GM12878 (cell line): ENCODE data around the gene ITPKB. TPM values are rescaled to one million over a fixed set of nuclear protein-coding genes. Genes with fewer than 3 reads are reported as not detected.

Experiments
- ATAC-seq: fragments of 200-7000 bp; cut with Tn5 transposase; 3 replicates; pipeline ENCODE4 v1.9.1; 2020; ENCODE audit warnings: mild to moderate bottlenecking, moderate library complexity
- BruUV-seq: library from RNA; stranded (reverse); fragments of 400-500 nt; replicated peaks from 2 replicates; lab custom pipeline; 2021; lab: Mats Ljungman, UMichigan
- CTCF ChIA-PET: fragments of 300-600 bp; sonication (Branson Sonifier 250); formaldehyde crosslinking; extraction: SDS; loops from one replicate; lab custom pipeline; 2021; ENCODE audit warnings: inconsistent platforms; lab: Yijun Ruan, JAX
- POLR2A ChIA-PET: fragments of 350-600 bp; formaldehyde crosslinking; extraction: SDS; loops from one replicate; lab custom pipeline; 2021; ENCODE audit warnings: inconsistent platforms; lab: Charles Lee
- RAD21 ChIA-PET: fragments of 300-600 bp; sonication (Branson Sonifier 250); formaldehyde crosslinking; loops from one replicate; lab custom pipeline; 2023; ENCODE audit warnings: antibody characterized with exemption; ENCODE audit not compliant: unreplicated experiment; lab: Charles Lee
- SMC1A ChIA-PET: fragments of 300-600 bp; sonication (Branson Sonifier 250); formaldehyde crosslinking; loops from one replicate; lab custom pipeline; 2023; ENCODE audit not compliant: unreplicated experiment, uncharacterized antibody; lab: Charles Lee
- DNase-seq: peaks from one replicate; pipeline ENCODE4 v3.0.0-alpha.2; 2011; ENCODE audit warnings: low read depth, low spot score
- FAIRE-seq: peaks from 3 replicates; lab custom pipeline; 2011; peaks lifted over from hg19 to GRCh38; lab: Jason Lieb, UNC
- H2AFZ ChIP-seq: 2 replicates; pipeline ENCODE4 v1.6.0; 2011; ENCODE audit warnings: low read depth, low read length, control low read depth; ENCODE audit not compliant: control insufficient read depth
- H3K27ac ChIP-seq: 2 replicates; pipeline ENCODE4 v1.5.1; 2011; ENCODE audit warnings: control low read depth; ENCODE audit not compliant: control insufficient read depth, insufficient read depth
- H3K27me3 ChIP-seq, 2 experiments: replicated peaks in 1 of 2; 2 replicates each; pipeline versions ENCODE4 v1.6.0 to v1.6.1; 2011; ENCODE audit warnings: low read length in 1 of 2; ENCODE audit not compliant: control insufficient read depth in 2 of 2, insufficient read depth in 2 of 2
- H3K36me3 ChIP-seq, 2 experiments: 2 replicates each; pipeline ENCODE4 v1.5.1; 2011; ENCODE audit warnings: low read length in 1 of 2; ENCODE audit not compliant: control insufficient read depth in 2 of 2, insufficient read depth in 2 of 2
- H3K4me1 ChIP-seq: 2 replicates; pipeline ENCODE4 v1.6.1; 2011; ENCODE audit warnings: mild to moderate bottlenecking, low read length, moderate library complexity, mixed read lengths; ENCODE audit not compliant: control insufficient read depth, insufficient read depth
- H3K4me2 ChIP-seq: 2 replicates; pipeline ENCODE4 v1.6.0; 2011; ENCODE audit warnings: control low read depth; ENCODE audit not compliant: control insufficient read depth, insufficient read depth
- H3K4me3 ChIP-seq: fragments of 200-600 bp; sonication (generic); 2 replicates; pipeline ENCODE4 v1.5.1; 2016
- H3K79me2 ChIP-seq: 2 replicates; pipeline ENCODE4 v1.6.0; 2011; ENCODE audit warnings: low read length; ENCODE audit not compliant: control insufficient read depth, insufficient read depth
- H3K9ac ChIP-seq: 2 replicates; pipeline ENCODE4 v1.8.0; 2011; ENCODE audit warnings: low read length, control low read depth, mixed read lengths; ENCODE audit not compliant: control insufficient read depth, insufficient read depth
- H3K9me3 ChIP-seq: replicated peaks from 3 replicates; pipeline ENCODE4 v1.5.1; 2011; ENCODE audit warnings: mild to moderate bottlenecking, low read length; ENCODE audit not compliant: control insufficient read depth, insufficient read depth
- H4K20me1 ChIP-seq: 2 replicates; pipeline ENCODE4 v1.6.0; 2011; ENCODE audit not compliant: control insufficient read depth, insufficient read depth
- CHD1 ChIP-seq: IDR thresholded peaks from 2 replicates; pipeline ENCODE4 v1.6.1; 2012; ENCODE audit warnings: low read depth, low read length, improper control_type of control experiment
- CREB1 ChIP-seq: IDR thresholded peaks from 2 replicates; pipeline ENCODE4 v1.6.1; 2012; ENCODE audit warnings: low read depth, mild to moderate bottlenecking, inconsistent platforms
- CREM ChIP-seq: IDR thresholded peaks from 2 replicates; pipeline ENCODE4 v1.6.1; 2014; ENCODE audit warnings: antibody characterized with exemption, low read depth
- JUNB ChIP-seq: IDR thresholded peaks from 2 replicates; pipeline ENCODE4 v1.6.1; 2016; ENCODE audit warnings: antibody characterized with exemption, mild to moderate bottlenecking
- KAT2A ChIP-seq: conservative IDR thresholded peaks from 2 replicates; pipeline ENCODE4 v1.6.1; 2011; ENCODE audit warnings: low read depth, low read length; ENCODE audit not compliant: control insufficient read depth
- MYB ChIP-seq: fragments of 150-350 bp; IDR thresholded peaks from 2 replicates; pipeline ENCODE4 v1.6.1; 2014; ENCODE audit warnings: mild to moderate bottlenecking, low read depth, low read length, borderline replicate concordance
- RAD51 ChIP-seq: fragments of 450-650 bp; IDR thresholded peaks from 2 replicates; pipeline ENCODE4 v1.6.1; 2016; ENCODE audit warnings: moderate library complexity, mild to moderate bottlenecking, inconsistent platforms
- SIN3A ChIP-seq: IDR thresholded peaks from 2 replicates; pipeline ENCODE4 v1.6.1; 2012; ENCODE audit warnings: low read depth, low read length, improper control_type of control experiment
- TCF7 ChIP-seq: IDR thresholded peaks from 2 replicates; pipeline ENCODE4 v1.6.1; 2014; ENCODE audit warnings: antibody characterized with exemption, borderline replicate concordance
- ZBED1 ChIP-seq: IDR thresholded peaks from 2 replicates; pipeline ENCODE4 v1.6.1; 2016; ENCODE audit warnings: borderline replicate concordance
- ZNF592 ChIP-seq: fragments of 450-650 bp; IDR thresholded peaks from 2 replicates; pipeline ENCODE4 v1.6.1; 2017; ENCODE audit warnings: mild to moderate bottlenecking, moderate library complexity
- WGBS: methylation state at CpG from one replicate; pipeline ENCODE4 v1.1.6; 2016; ENCODE audit warnings: low lambda C conversion rate; ENCODE audit not compliant: insufficient replicate concordance, insufficient coverage; ENCODE audit errors: missing lambda C conversion rate; 5-methylcytosine and 5-hydroxymethylcytosine counted together
- in situ Hi-C: fragments of 300-500 bp; cut with MboI; formaldehyde crosslinking; loops from 9 replicates; pipeline ENCODE4 v1.14.3; 2018; ENCODE audit warnings: mixed read lengths
- intact Hi-C: fragments of 100-400 bp; cut with micrococcal nuclease; formaldehyde crosslinking; loops from one replicate; pipeline ENCODE4 v1.14.2; 2022; ENCODE audit not compliant: unreplicated experiment
- polyA plus RNA-seq, 11 experiments: library from polyadenylated mRNA; depleted of rRNA in 4 of 11; unstranded in 6 of 11; stranded (reverse) in 5 of 11; fragments of >200 nt; fragmentation: Nextera tagmentation in 4 of 11; fragmentation: Illumina TruSeq in 1 of 11; extraction: Ambion mirVana in 4 of 11; extraction: Trizol in 1 of 11; gene quantifications; 1 replicate in 1 of 11; 2 replicates in 10 of 11; pipeline versions ENCODE4 v1.2.1 to v1.2.3, GENCODE V29; 2011 to 2016; ENCODE audit warnings: inconsistent platforms in 2 of 11, missing spikeins in 2 of 11, low read depth in 1 of 11
- total RNA-seq, 4 experiments: library from RNA; depleted of rRNA in 3 of 4; stranded (reverse); fragments of >200 nt in 3 of 4; fragmentation: Illumina TruSeq in 1 of 4; extraction: Trizol in 1 of 4; gene quantifications; 2 replicates each; pipeline versions ENCODE4 v1.2.1 to v1.2.3, GENCODE V29; 2013 to 2021
- TF ChIP-seq, protein P1 (sequence below): IDR thresholded peaks from 2 replicates; pipeline ENCODE4 v1.6.1; 2011; ENCODE audit warnings: low read depth, mild to moderate bottlenecking, low read length, moderate library complexity, borderline replicate concordance; ENCODE audit errors: extremely low read depth

The ITPKB gene
- total and polyA plus RNA-seq, 10 of the 15 experiments (the other 5 are each of a cell fraction or from before 2014, with no cell fraction given): 1.3 to 38.7 (median 12.9) TPM

GRCh38 chr1:226700861-226701260 is 38.2 kb downstream of the ITPKB start:
- intact Hi-C loops (no loop called here), in situ Hi-C loops (no loop called here)
- DNase-seq (no peak), FAIRE-seq (no peak), ATAC-seq (no peak)
- no peak overlapping the region for H3K27ac ChIP-seq
- H3K9me3 ChIP-seq: no peaks in the 10 kb centered on the region
- ChIA-PET POLR2A (interaction anchor here (0.6 to 2.5 kb wide), 5 partner anchors 21 to 94 kb away, joined by 3 to 8 read pairs (median 3); no protein-coding TSS in a partner anchor), RAD21 (interaction anchor here (0.6 to 1.6 kb wide), 9 partner anchors 8 to 57 kb away, joined by 3 to 6 read pairs (median 4); partner anchors contain the start of gene ITPKB), CTCF (interaction anchor here (0.9 to 2.1 kb wide), 4 partner anchors 13 to 292 kb away, joined by 3 to 7 read pairs (median 4); no protein-coding TSS in a partner anchor), SMC1A (interaction anchor here (0.8 to 2.2 kb wide), 8 partner anchors 9 to 70 kb away, joined by 3 to 7 read pairs (median 3); no protein-coding TSS in a partner anchor)
- BruUV-seq: no TSS peak
- TF ChIP-seq SIN3A: no peak
- peak; percentile 36; the same call in 1 of the 2 replicates for TF ChIP-seq CREM
- peak; percentile 47; the same call in 1 of the 2 replicates for TF ChIP-seq JUNB
- 0 out of 2 replicates have a peak, but pooled peaks have one; percentile 43 for TF ChIP-seq CREB1
- H4K20me1 ChIP-seq: 0 out of 2 replicates have a peak, but pooled peaks cover 2% of the 10 kb centered on the region
- peaks cover 29% of the 10 kb centered on the region for H3K4me1 ChIP-seq
- no peak overlapping the region for H3K9ac ChIP-seq
- H3K4me3 ChIP-seq: no peak overlapping the region
- no peaks in the 10 kb centered on the region for H3K27me3 ChIP-seq
- peaks cover 0 to 3% of the 10 kb centered on the region in 2 experiments; a peak in 2 of 4 replicates for H3K36me3 ChIP-seq
- H2AFZ ChIP-seq: no peak overlapping the region
- no peak overlapping the region for H3K4me2 ChIP-seq
- peaks cover 28% of the 10 kb centered on the region for H3K79me2 ChIP-seq
- 37% methylated on average over 5 of the region's 5 CpGs for WGBS

- peaks cover 0 to 3% of the 10 kb centered on the region in 2 experiments; a peak in 2 of 4 replicates for H3K36me3 ChIP-seq
- no peak for ATAC-seq
- H3K27me3 ChIP-seq: no peaks in the 10 kb centered on the region
- H3K9me3 ChIP-seq: no peaks in the 10 kb centered on the region
- peaks cover 28% of the 10 kb centered on the region for H3K79me2 ChIP-seq
- 0 out of 2 replicates have a peak, but pooled peaks cover 2% of the 10 kb centered on the region for H4K20me1 ChIP-seq
- POLR2A ChIA-PET: interaction anchor here (1.4 to 2.5 kb wide), 3 partner anchors 19 to 34 kb away, joined by 4 to 8 read pairs (median 5); no protein-coding TSS in a partner anchor
- RAD21 ChIA-PET: interaction anchor here (1.2 to 1.7 kb wide), 2 partner anchors 12 to 36 kb away, joined by 4 to 5 read pairs; no protein-coding TSS in a partner anchor
- BruUV-seq: no TSS peak
- in situ Hi-C loops: no loop called here
- SMC1A ChIA-PET: interaction anchor here (0.8 to 3.5 kb wide), 6 partner anchors 9 to 32 kb away, joined by 3 to 13 read pairs (median 4); no protein-coding TSS in a partner anchor
- intact Hi-C loops: loop anchor here (5.0 kb wide), 1 partner anchor 128 kb away; no protein-coding TSS in a partner anchor
- H3K4me1 ChIP-seq: peaks cover 29% of the 10 kb centered on the region
- H2AFZ ChIP-seq: no peak overlapping the region
- no peak overlapping the region for H3K4me3 ChIP-seq
- no peak for FAIRE-seq
- H3K4me2 ChIP-seq: no peak overlapping the region; the same call in 1 of the 2 replicates
- H3K9ac ChIP-seq: no peak overlapping the region
- CTCF ChIA-PET: interaction anchor here (1.0 to 2.6 kb wide), 4 partner anchors 11 to 19 kb away, joined by 3 to 7 read pairs (median 6); no protein-coding TSS in a partner anchor
- WGBS: 80% methylated on average over 7 of the region's 7 CpGs
- DNase-seq: no peak
- no peak overlapping the region for H3K27ac ChIP-seq
- TF ChIP-seq ZNF592 (no peak), RAD51 (no peak), KAT2A (no peak), ZBED1 (no peak), CHD1 (no peak), TCF7 (no peak), MYB (no peak)
- TF ChIP-seq, protein P1, sequence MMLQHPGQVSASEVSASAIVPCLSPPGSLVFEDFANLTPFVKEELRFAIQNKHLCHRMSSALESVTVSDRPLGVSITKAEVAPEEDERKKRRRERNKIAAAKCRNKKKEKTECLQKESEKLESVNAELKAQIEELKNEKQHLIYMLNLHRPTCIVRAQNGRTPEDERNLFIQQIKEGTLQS: no peak
Measured at GRCh38 chr1:226699166-226699565, 39.9 kb downstream of the ITPKB start.
